GM12892 (cell line): Measurements from ENCODE around the gene PPP3CA.

ENCODE experiments used
- POLR2A ChIP-seq: IDR thresholded peaks from 2 replicates; pipeline ENCODE4 v1.6.1; 2011; ENCODE audit warnings: low read depth, low read length, control low read depth
- POLR2AphosphoS5 ChIP-seq: IDR thresholded peaks from 2 replicates; pipeline ENCODE4 v1.6.1; 2011; ENCODE audit warnings: low read depth, low read length, control low read depth
- TAF1 ChIP-seq: IDR thresholded peaks from 2 replicates; pipeline ENCODE4 v1.6.1; 2011; ENCODE audit warnings: low read depth, mild to moderate bottlenecking, control low read depth, low read length, borderline replicate concordance

- TF ChIP-seq POLR2AphosphoS5 (no peak), POLR2A (no peak), TAF1 (no peak)
Measured at GRCh38 chr4:101175896-101176676, 171.2 kb downstream of the PPP3CA start.
